Mucosa of descending colon (tissue), 3 donors: ENCODE data around the gene GRK5. TPM values are rescaled to one million over a fixed set of nuclear protein-coding genes. Genes with fewer than 3 reads are reported as not detected.

ENCODE experiments used
- ATAC-seq: fragments of 200-7000 bp; cut with Tn5 transposase; one replicate; pipeline ENCODE4 v1.9.1; 2020; ENCODE audit warnings: mild to moderate bottlenecking, moderate library complexity
- DNase-seq, 3 donors: peaks; one replicate each; pipeline ENCODE4 v3.0.0-alpha.2; 2020
- H3K36me3 ChIP-seq: fragments of 200-600 bp; one replicate; pipeline ENCODE4 v1.8.0; 2021; ENCODE audit warnings: low read depth, mild to moderate bottlenecking
- H3K4me1 ChIP-seq: fragments of 200-600 bp; one replicate; pipeline ENCODE4 v1.8.0; 2021; ENCODE audit warnings: low read depth, mild to moderate bottlenecking
- H3K4me3 ChIP-seq: fragments of 200-600 bp; one replicate; pipeline ENCODE4 v1.8.0; 2021; ENCODE audit warnings: mild to moderate bottlenecking
- H3K9me3 ChIP-seq: fragments of 200-600 bp; one replicate; pipeline ENCODE4 v1.8.0; 2021; ENCODE audit warnings: mild to moderate bottlenecking
- intact Hi-C, 2 donors: fragments of 100-400 bp; cut with DNase I in 1 of 2; cut with micrococcal nuclease in 1 of 2; formaldehyde crosslinking; loops; one replicate each; pipeline versions ENCODE4 v1.11.0 to v1.11.1; 2022; cut with DNase I, micrococcal nuclease
- total RNA-seq, 3 donors: library from RNA; stranded (reverse); fragmentation: NEBNext Ultra II Directional in 2 of 3; extraction: Animal tissue kit (Norgen Biotek cat#: 25700) in 2 of 3; gene quantifications; one replicate each; pipeline versions ENCODE4 v1.2.1 to v1.2.4, GENCODE V29; 2021 to 2023
- TF ChIP-seq, protein P1 (sequence below): fragments of 200-600 bp; IDR thresholded peaks from one replicate; pipeline ENCODE4 v1.8.0; 2022; ENCODE audit warnings: antibody characterized with exemption, mild to moderate bottlenecking
- donor health status: DM: no; HTN: no; CAD: no; lungs with moderate emphysema.
- donor health status: DM: no; HTN: no; CAD: no.
- donor health status: DM: no; HTN: yes; CAD: no.

Gene GRK5
- total RNA-seq, 3 donors from 2014 or later, result 6.6 to 27.1 (median 8.3) TPM

DNA sequence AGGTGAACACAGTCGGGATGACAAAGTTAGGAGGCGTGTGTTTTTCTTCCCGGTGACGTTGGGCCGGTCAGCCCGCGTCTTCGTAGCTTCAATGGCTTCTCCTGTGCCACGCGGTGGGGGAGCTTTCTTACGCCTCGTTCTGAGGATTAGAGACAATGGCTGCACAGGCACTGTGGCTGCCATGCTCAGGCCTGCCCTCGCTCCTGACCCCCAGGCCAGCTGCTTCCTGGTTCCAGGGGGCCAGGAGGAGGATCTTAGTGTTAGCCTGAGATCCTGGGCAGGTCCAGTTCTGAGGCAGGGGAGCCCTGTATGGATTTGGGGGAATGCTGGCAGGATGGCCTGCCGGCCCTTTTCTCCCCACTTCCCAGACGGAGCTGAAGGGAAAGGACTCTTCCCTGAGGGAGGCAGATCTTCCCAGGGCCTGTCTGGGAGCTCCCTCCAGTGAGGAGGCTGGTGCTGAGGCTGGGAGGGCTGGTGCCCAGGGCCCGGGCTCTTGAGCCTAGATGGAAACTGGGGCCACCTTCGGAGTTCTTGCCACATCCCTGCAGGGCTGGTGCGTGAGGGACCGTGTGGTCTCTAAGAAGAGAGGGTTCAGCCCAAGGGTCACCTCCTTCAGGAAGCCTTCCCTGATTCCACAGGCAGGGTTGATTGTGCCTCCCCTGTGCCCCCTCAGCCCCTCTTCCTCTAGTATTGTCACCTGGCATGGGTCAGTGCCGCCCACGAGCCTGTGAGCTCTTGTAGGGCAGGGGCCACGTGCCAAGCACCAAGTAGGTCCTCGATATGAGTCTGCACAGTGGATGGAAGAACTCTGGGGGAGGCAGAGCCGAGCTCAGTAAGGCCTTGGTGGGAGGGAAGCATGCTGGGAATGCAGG is 101.4 kb downstream of the GRK5 start:
- H3K4me1 ChIP-seq, result no peaks in the 10 kb centered on the region
- H3K4me3 ChIP-seq, result no peak overlapping the region
- no peaks in the 10 kb centered on the region for H3K36me3 ChIP-seq
- intact Hi-C loops, result no loop called here
- ATAC-seq (no peak), DNase-seq (no peak)
- H3K9me3 ChIP-seq, result no peaks in the 10 kb centered on the region
- TF ChIP-seq, protein P1, sequence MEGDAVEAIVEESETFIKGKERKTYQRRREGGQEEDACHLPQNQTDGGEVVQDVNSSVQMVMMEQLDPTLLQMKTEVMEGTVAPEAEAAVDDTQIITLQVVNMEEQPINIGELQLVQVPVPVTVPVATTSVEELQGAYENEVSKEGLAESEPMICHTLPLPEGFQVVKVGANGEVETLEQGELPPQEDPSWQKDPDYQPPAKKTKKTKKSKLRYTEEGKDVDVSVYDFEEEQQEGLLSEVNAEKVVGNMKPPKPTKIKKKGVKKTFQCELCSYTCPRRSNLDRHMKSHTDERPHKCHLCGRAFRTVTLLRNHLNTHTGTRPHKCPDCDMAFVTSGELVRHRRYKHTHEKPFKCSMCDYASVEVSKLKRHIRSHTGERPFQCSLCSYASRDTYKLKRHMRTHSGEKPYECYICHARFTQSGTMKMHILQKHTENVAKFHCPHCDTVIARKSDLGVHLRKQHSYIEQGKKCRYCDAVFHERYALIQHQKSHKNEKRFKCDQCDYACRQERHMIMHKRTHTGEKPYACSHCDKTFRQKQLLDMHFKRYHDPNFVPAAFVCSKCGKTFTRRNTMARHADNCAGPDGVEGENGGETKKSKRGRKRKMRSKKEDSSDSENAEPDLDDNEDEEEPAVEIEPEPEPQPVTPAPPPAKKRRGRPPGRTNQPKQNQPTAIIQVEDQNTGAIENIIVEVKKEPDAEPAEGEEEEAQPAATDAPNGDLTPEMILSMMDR, result no peak

- H3K36me3 ChIP-seq, result no peaks in the 10 kb centered on the region
- DNase-seq, result no peak
- no peaks in the 10 kb centered on the region for H3K9me3 ChIP-seq
- TF ChIP-seq, protein P1, result no peak
- no peaks in the 10 kb centered on the region for H3K4me1 ChIP-seq
- no peak overlapping the region for H3K4me3 ChIP-seq
- intact Hi-C loops, result no loop called here
- ATAC-seq, result no peak
Observed at GRCh38 chr10:119309423-119309770, 102.0 kb downstream of the GRK5 start.

DNA sequence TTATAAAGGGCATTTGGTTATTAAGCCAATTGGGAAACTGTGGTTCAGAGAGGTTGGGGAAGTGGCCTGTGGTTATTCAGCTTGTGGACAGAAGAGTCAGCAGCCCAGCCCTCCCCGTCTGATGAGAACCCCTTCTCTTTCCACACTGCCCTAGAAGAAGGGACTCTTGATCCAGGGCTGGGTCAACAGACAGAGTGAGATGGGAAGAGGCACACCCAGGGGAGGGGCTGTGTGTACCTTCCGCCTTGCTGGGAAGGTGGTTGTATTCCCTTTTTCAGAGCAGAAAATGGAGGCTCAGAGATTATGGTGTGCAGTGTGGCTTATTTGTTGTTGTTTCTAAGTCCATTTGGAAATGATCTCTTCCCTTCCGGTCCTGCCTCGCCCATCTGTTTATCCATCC is 103.4 kb downstream of the GRK5 start:
- ATAC-seq, result peak; percentile 37
- Histone ChIP-seq H3K36me3 (no peaks in the 10 kb centered on the region), H3K9me3 (no peaks in the 10 kb centered on the region), H3K4me3 (no peak overlapping the region), H3K4me1 (no peaks in the 10 kb centered on the region)
- TF ChIP-seq, protein P1, result no peak
- intact Hi-C loops, result no loop called here
- DNase-seq, result peak in 2 of 3 donors; percentile 42 to 56

DNA sequence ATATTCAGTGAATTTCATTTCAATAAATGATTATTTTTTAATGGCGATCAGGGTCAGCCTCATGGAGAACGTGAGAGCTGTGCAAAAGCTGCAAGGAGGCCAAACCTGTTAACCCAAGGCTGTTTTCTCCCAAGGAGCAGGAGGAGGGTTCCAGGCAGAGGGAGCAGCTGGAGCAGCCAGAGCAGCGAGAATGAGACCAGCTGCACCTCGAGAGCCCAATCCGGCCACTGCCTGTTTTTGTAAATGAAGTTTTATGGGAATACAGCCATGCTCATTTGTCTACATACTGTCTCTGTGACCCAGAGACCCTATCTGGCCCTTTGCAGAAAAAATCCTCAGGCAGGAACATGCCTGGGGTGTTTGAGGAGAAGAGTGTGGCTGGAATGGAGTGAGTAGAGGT is 104.9 kb downstream of the GRK5 start:
- TF ChIP-seq, protein P1, result no peak
- ATAC-seq (no peak), DNase-seq (no peak)
- Histone ChIP-seq H3K4me1 (no peaks in the 10 kb centered on the region), H3K36me3 (no peaks in the 10 kb centered on the region), H3K9me3 (no peaks in the 10 kb centered on the region), H3K4me3 (no peak overlapping the region)
- intact Hi-C loops, result no loop called here

DNA sequence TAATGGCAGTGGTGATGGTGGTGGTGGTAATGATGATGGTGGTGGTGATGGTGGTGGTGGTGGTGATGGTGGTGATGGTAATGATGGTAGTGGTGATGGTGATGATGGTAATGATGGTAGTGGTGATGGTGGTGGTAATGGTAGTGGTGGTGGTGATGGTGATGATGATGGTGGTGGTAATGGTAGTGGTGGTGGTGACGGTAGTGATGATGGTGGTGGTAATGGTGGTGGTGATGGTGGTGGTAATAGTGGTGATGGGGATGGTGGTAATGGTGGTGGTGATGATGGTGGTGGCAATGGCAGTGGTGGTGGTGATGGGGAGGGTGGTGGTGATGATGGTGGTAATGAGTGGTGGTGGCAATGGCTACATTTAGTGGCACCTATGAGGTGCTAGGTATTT is 105.7 kb downstream of the GRK5 start:
- TF ChIP-seq, protein P1, result no peak
- peaks cover 4% of the 10 kb centered on the region for H3K4me1 ChIP-seq
- DNase-seq (no peak), ATAC-seq (no peak)
- no peak overlapping the region for H3K4me3 ChIP-seq
- no peaks in the 10 kb centered on the region for H3K9me3 ChIP-seq
- H3K36me3 ChIP-seq, result no peaks in the 10 kb centered on the region
- intact Hi-C loops, result no loop called here
